ENCODE results near the gene UROC1. TPM values are rescaled to one million over a fixed set of nuclear protein-coding genes. Genes with fewer than 3 reads are reported as not detected.

The UROC1 gene
- total RNA-seq, 1 experiment from 2014 or later = not detected

- no peak for DNase-seq (ENCODE audit: low read depth)
These were observed 37.9 kb downstream of the UROC1 start for GRCh38 chr3:126479642-126480041.

DNA sequence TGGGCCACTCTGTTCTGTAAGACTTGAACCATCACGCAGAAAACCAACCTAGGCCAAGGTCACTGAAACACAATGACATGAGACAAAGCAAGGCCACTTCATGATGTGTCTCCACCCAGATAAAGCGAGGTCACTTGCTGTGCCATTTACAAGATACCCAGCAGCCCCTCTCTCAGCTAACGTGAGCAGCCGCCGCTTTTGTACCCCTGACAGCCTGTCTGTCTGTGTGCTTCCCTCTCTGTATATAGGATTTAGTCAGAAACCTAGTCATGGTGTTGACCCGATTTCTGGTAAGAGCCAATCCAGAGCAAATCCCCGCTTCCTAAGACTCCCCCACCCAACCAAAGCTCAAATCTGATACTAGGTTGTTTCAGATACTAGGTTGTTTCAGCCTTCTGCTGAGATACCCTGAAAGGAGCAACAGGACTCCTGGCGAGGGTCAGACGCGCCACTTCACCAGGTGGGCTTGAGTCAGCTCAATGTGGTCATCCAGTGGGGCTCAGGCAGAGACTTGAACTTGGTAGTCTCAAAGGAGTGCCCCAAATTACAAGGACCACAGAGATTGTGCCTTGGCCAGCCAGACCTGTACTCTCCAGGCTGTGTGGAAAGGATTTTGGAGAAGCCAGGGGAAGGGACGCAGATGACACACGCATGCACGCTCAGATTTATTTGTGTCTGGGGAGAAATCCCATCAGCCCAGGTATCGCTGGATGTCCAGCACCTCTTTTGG lies 38.8 kb downstream of the UROC1 start:
- no peak for DNase-seq (ENCODE audit: low read depth)

- no peak for DNase-seq (ENCODE audit: low read depth)
These were observed 40.6 kb downstream of the UROC1 start for GRCh38 chr3:126477061-126477380.

DNA sequence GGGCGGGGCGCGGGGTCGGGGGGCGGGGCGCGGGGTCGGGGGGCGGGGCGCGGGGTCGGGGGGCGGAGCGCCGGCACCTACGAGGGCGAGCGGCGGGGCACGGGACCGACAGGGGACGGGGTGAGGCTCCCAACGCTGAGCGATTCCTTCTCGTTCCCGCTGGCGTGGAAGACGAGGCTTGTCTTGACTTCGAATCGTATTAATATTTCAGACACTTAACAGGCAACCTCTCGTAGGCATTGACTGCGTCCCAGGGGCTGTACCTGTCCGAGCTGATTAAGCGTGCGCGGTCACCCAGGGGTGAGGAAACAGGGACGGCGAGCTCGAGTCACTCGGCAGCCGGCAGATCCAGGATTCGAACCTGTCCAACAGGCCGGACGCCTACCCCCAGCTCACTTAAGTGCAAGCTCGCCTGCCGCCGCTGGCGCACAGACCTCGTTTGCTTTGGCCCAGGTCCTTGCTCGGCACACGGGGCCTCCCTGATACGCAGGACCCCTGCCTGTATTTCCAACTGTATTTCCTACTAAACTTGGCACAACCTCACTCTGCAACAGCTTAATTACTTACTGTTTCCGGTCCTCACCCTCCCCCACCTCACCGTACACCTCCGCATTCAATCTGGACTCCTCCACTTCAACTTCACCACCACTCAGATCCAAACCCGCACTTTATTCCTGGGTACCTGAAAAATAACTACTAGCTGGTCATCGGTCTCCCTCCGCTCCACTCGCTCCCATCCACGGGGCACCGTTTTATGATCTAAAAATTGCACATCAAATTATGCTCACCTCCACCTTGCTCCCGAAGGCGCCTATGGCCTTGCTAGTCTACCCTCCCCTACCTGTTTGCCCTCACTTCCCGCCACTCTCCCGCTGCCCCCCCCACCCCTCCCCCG lies 41.2 kb downstream of the UROC1 start:
- no peak for DNase-seq (ENCODE audit: low read depth)

- peak; percentile 92 for DNase-seq (ENCODE audit: low read depth)
These were observed 42.0 kb downstream of the UROC1 start, which contains the start of gene ZXDC for GRCh38 chr3:126475413-126476114. TSS of gene ZXDC (minus strand) at chr3:126475891. CDS start at chr3:126475865, 26 bp downstream.

GRCh38 chr3:126474498-126475412 lies 42.8 kb downstream of the UROC1 start:
- DNase-seq (ENCODE audit: low read depth) = peak; percentile 55

GRCh38 chr3:126473292-126474168 lies 44.0 kb downstream of the UROC1 start:
- no peak for DNase-seq (ENCODE audit: low read depth)

DNA sequence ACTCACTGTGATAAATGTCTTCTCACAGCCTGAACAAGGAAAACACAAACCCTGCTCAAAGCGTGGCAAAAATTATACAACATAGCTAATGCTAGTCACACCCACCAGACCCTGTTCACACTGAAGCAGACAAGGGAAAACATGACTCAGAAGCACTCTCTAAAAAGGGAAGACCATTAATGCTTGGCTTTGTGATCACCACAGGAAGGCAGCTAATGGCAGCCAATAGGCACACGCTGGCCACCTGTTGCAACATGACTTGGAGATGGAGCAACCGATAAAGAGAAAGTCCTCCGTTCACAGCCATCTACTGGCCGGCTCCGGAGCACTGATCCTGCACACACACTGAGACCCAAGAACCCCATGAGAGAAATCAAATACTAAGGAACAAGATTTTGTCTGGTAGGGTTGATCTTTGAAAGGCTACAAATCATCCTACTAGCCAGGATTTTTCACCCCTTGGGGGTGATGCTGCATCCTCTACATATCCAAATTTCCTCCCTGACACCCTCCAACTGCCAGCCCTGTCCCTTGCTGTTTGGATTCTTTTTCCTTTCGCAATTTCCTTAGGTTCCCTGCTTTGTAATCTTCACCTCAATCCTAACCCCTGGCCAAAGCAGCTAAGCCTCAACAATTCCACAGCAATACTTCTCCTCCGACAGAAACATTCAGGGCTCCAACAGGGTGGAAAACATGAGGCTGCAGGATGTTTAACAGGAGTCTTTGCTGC lies 45.1 kb downstream of the UROC1 start:
- peak; percentile 89 for DNase-seq (ENCODE audit: low read depth)

DNA sequence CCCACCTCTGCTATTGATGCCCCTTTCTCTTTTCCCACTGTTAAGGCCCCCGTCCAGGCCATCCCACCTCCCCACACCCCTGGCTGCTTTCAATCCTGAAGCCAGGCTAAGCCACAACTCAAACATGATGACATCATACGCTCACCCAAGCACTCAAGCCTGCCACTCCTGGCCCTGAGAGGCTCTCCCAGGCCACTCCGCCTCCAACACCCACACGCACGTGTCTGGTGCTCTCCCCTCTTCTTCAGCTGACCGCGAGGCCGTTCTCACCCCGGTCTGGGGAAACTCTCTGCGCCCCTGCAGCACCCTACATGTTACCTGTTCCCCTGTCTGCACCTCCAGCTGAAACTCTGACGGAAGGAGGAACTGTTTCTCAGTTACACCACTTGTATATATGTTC lies 48.1 kb downstream of the UROC1 start:
- DNase-seq (ENCODE audit: low read depth) = no peak

DNA sequence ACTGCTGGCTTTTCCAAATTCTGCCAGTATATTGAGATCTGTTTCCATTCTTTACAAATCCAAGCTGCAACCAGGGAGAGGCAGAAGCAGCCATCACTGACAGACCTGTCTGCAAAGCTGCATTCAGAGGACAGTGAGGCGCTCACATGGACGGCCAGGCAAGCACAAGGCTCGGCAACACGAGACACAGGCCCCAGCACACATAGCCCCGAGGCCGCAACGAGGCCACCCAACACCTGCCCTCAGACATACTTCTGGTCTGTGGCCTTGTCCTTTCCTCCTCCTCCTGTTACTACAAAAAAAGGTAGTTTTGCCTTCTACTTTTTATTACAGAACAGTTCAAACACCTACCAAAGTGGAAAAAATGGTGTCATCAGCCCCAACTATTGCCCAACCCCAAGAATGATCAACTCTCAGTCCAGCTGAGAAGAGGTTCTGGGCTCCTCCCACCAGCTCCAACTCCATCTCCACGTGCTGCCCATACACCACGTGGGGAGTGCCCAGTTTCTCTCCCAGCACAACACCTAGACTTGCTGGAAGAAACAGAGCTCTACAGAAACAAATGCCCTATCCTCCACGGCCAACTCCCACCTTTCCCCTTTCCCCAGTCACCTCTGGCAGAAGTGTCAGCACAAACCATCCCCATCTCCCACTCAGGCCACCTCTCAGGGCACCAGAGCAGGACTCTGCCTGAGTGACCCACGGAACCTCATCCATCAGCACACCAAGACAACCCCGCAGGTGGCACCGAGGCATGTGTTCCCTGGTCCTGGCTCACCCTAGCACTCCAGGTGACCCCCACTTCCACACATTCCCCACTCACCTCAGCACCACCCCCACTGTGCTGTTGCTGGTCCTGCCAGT lies 49.3 kb downstream of the UROC1 start:
- DNase-seq (ENCODE audit: low read depth) = no peak

GRCh38 chr3:126467611-126467955 lies 50.0 kb downstream of the UROC1 start:
- DNase-seq (ENCODE audit: low read depth) = no peak

DNA sequence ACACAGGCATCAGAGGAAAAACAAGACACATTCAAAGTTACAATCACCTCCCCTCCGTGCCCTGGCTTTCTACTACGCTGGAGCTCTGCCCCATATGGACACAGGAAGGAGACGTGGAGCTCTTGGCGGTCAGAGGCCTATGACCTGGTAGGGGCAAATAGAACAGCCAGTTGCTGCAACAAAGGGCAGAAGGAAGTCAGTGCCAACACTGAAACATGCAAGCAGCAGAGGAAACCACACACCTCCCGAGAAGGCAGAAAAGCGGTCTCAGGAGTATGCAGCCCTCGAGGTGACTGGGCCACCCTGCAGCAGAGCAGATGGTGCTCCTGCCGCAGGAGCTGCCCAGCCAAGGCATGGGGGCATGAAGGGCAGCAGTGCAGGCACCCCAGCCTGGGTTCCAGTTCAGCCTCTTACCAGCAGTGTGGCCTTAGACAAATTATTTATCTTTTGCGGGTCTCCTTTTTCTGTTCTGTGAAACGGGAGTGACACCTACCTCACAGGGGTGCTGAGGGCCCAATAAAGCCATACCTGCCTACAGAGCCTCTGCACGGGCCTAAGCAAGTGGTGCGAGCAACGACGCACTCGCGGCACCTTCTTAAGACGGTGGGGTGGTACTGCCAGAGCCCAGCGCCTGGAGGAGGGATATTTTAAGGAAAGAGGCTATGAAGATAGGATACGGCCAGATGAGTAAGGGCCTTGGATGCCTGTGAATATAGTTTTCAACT lies 50.5 kb downstream of the UROC1 start:
- no peak for DNase-seq (ENCODE audit: low read depth)

DNA sequence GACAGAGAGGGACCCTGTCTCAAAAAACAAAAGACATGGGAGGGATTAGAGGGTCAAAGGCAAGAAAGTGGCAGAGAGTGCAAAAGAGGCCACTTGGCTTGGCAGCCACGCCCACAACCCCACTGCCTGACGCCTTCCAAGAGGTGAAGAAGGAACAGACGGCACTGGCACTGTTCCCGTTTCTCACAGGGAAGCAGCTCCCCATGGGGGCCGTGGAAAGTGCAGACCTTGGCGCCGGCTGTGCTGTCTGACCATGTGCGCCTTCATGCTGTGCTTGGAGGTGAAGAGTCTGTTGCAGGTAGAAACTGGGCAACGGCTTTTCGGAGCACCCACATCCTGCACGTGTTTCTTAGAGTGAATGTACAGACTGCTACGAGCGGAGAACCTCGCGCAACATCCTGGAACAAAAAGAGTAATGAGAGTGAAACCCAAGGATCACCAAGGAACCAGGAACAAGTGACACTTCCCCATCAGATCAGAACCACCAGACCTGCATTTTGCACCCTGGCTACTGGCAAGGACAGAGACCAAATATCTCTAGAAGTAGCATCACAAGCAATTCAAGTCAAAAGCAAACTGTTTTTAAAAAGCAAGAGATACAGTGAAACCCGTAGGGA lies 51.5 kb downstream of the UROC1 start:
- DNase-seq (ENCODE audit: low read depth) = no peak

GRCh38 chr3:126464997-126465396 lies 52.6 kb downstream of the UROC1 start:
- no peak for DNase-seq (ENCODE audit: low read depth)

DNA sequence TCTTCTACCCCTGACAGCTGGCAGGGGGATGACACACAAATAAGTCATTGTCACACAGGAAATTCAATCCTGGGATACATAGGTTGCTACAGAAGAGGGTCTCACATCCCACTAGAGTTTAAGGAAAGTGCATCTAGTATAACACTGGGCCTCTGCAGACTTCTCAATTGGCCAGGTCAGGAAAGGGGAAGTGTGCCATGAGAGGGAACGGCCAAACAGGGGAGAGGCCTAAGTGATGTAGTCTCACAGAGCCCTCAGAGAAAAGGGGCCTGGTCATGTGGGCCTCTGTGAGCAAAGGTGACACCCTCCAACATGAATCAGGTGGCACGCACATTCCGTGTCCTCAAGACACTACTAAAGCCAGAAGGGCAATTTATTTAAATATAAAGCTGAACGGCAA lies 53.1 kb downstream of the UROC1 start:
- no peak for DNase-seq (ENCODE audit: low read depth)

- no peak for DNase-seq (ENCODE audit: low read depth)
These were observed 53.5 kb downstream of the UROC1 start for GRCh38 chr3:126464093-126464492.

- DNase-seq (ENCODE audit: low read depth) = no peak
These were observed 54.1 kb downstream of the UROC1 start for GRCh38 chr3:126463521-126463920.
